ENCODE data around the gene CD8A. TPM values are rescaled to one million over a fixed set of nuclear protein-coding genes. Genes with fewer than 3 reads are reported as not detected.
A peak's percentile ranks its signal among the peaks of the same experiment; 100 is the strongest.

The CD8A gene
- polyA plus RNA-seq, 3 donors = 0.03 to 1.1 (median 0.88) TPM

- no peak overlapping the region for H2AFZ ChIP-seq (ENCODE audit: insufficient read depth, low read depth, low read length, poor library complexity, severe bottlenecking)
- no peak for TF ChIP-seq CTCF (IDR thresholded peaks at IDR 0.05)
- H3K4me2 ChIP-seq (replicated peaks; ENCODE audit: extremely low read depth, low read length, poor library complexity, severe bottlenecking) = no peak overlapping the region
- H3K4me1 ChIP-seq (ENCODE audit: control insufficient read depth in 1 of 2, insufficient read depth in 2 of 2, low read length in 2 of 2) = peaks cover 17 to 27% of the 10 kb centered on the region in 2 donors
- H3K4me3 Mint-ChIP-seq = peak overlapping the region in 1 of 2 donors; percentile 78
- no peaks in the 10 kb centered on the region for H3K36me3 ChIP-seq (replicated peaks in 1 of 2; ENCODE audit: control insufficient read depth in 1 of 2, insufficient read depth in 2 of 2, low read length in 2 of 2)
- no peak overlapping the region for H3K9ac ChIP-seq (ENCODE audit: insufficient read depth, low read length, poor library complexity, severe bottlenecking)
- peaks cover 55 to 64% (median 59%) of the 10 kb centered on the region in 3 donors for H3K27me3 Mint-ChIP-seq (ENCODE audit: low read depth in 3 of 3)
- H3K27ac Mint-ChIP-seq = no peak overlapping the region
- H3K27ac ChIP-seq (ENCODE audit: low read depth in 1 of 2, low read length in 2 of 2) = no peak overlapping the region
- WGBS (ENCODE audit: insufficient coverage) = 86% methylated on average over 4 of the region's 7 CpGs
- no peak for DNase-seq
- H3K4me1 Mint-ChIP-seq = peaks cover 38% of the 10 kb centered on the region
- no peaks in the 10 kb centered on the region for H4K20me1 ChIP-seq (ENCODE audit: insufficient read depth, low read length)
- intact Hi-C loops (cut with micrococcal nuclease) = no loop called here
- H3K36me3 Mint-ChIP-seq = peaks cover 0 to 11% of the 10 kb centered on the region in 2 donors
- H3K9me3 Mint-ChIP-seq = peaks cover 0 to 23% (median 5%) of the 10 kb centered on the region in 7 donors
- peaks cover 30 to 58% of the 10 kb centered on the region in 2 donors for H3K27me3 ChIP-seq (ENCODE audit: control insufficient read depth in 2 of 2, insufficient read depth in 2 of 2, low read length in 2 of 2)
- no peak overlapping the region for H3K4me3 ChIP-seq (replicated peaks in 1 of 3; ENCODE audit: low read depth in 2 of 3, low read length in 3 of 3)
- peaks cover 0 to 31% of the 10 kb centered on the region in 2 donors for H3K9me3 ChIP-seq (replicated peaks in 1 of 2; ENCODE audit: control insufficient read depth in 1 of 2, insufficient read depth in 1 of 2, low read length in 2 of 2)
- no peaks in the 10 kb centered on the region for H3K79me2 ChIP-seq (ENCODE audit: insufficient read depth, low read length)
These were observed 2.5 kb downstream of the CD8A start for GRCh38 chr2:86788165-86788564.

GRCh38 chr2:86787736-86788135 lies 3.0 kb downstream of the CD8A start:
- H3K4me1 ChIP-seq (ENCODE audit: control insufficient read depth in 1 of 2, insufficient read depth in 2 of 2, low read length in 2 of 2) = peaks cover 17 to 27% of the 10 kb centered on the region in 2 donors
- H3K9ac ChIP-seq (ENCODE audit: insufficient read depth, low read length, poor library complexity, severe bottlenecking) = no peak overlapping the region
- H3K36me3 ChIP-seq (replicated peaks in 1 of 2; ENCODE audit: control insufficient read depth in 1 of 2, insufficient read depth in 2 of 2, low read length in 2 of 2) = no peaks in the 10 kb centered on the region
- peaks cover 0 to 11% of the 10 kb centered on the region in 2 donors for H3K36me3 Mint-ChIP-seq
- TF ChIP-seq CTCF (IDR thresholded peaks at IDR 0.05) = no peak
- WGBS (ENCODE audit: insufficient coverage) = 0% methylated on average over 1 of the region's 2 CpGs
- H3K9me3 ChIP-seq (replicated peaks in 1 of 2; ENCODE audit: control insufficient read depth in 1 of 2, insufficient read depth in 1 of 2, low read length in 2 of 2) = peaks cover 0 to 31% of the 10 kb centered on the region in 2 donors
- no peaks in the 10 kb centered on the region for H3K79me2 ChIP-seq (ENCODE audit: insufficient read depth, low read length)
- peaks cover 30 to 55% of the 10 kb centered on the region in 2 donors for H3K27me3 ChIP-seq (ENCODE audit: control insufficient read depth in 2 of 2, insufficient read depth in 2 of 2, low read length in 2 of 2)
- no peaks in the 10 kb centered on the region for H4K20me1 ChIP-seq (ENCODE audit: insufficient read depth, low read length)
- H3K4me1 Mint-ChIP-seq = peaks cover 38% of the 10 kb centered on the region
- peak overlapping the region in 1 of 7 donors; percentile 10 for H3K27ac Mint-ChIP-seq
- peak in 1 of 3 donors; percentile 16 for DNase-seq
- peaks cover 0 to 23% (median 5%) of the 10 kb centered on the region in 7 donors for H3K9me3 Mint-ChIP-seq
- H3K4me3 ChIP-seq (replicated peaks in 1 of 3; ENCODE audit: low read depth in 2 of 3, low read length in 3 of 3) = no peak overlapping the region
- intact Hi-C loops (cut with micrococcal nuclease) = no loop called here
- peak overlapping the region in 1 of 2 donors; percentile 78 for H3K4me3 Mint-ChIP-seq
- peaks cover 55 to 64% (median 56%) of the 10 kb centered on the region in 3 donors for H3K27me3 Mint-ChIP-seq (ENCODE audit: low read depth in 3 of 3)
- H2AFZ ChIP-seq (ENCODE audit: insufficient read depth, low read depth, low read length, poor library complexity, severe bottlenecking) = no peak overlapping the region
- no peak overlapping the region for H3K4me2 ChIP-seq (replicated peaks; ENCODE audit: extremely low read depth, low read length, poor library complexity, severe bottlenecking)
- H3K27ac ChIP-seq (ENCODE audit: low read depth in 1 of 2, low read length in 2 of 2) = no peak overlapping the region
